SK-N-MC (cell line): Measurements from ENCODE around the gene TFF2.

ENCODE experiments used
- EZH2 ChIP-seq: fragments of 200-600 bp; sonication (generic); IDR thresholded peaks from one replicate; pipeline ENCODE4 v1.6.1; 2017; ENCODE audit warnings: antibody characterized with exemption
- POLR2AphosphoS5 ChIP-seq: IDR thresholded peaks from 2 replicates; pipeline ENCODE4 v1.6.1; 2012; ENCODE audit warnings: mild to moderate bottlenecking, low read depth, low read length, borderline replicate concordance

DNA sequence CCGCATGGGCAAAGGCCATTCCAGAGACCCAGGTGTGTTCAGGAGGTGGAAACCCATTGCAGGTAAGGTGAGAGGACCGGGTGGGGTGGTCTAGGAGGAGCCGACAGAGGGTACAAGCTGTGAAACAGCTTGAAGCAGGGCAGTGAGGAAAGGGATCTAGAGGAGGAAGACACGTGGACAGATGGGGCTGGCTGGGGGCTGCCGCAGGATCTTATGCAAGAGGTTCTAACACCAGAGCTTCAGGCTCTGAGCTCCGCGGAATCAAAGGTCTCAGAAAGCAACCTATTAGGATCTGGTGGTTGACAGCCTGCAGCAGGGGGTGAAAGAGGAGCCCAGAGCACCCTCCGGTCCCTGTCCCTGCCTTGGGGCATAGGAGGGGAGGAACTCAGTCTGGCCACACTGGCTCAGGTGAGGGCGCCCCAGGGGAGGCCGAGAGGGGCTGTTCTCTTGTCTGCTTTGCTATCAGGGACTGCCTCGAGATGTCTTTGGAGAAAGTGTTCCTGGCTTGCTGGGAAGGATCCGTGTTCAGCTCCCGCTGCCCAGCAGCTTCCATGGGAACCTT is 13.6 kb upstream of the TFF2 start:
- TF ChIP-seq POLR2AphosphoS5 (no peak), EZH2 (no peak)
